Fibroblast of lung (primary cell): ENCODE data around the gene SCAMP5. TPM values are rescaled to one million over a fixed set of nuclear protein-coding genes. Genes with fewer than 3 reads are reported as not detected.
A peak's percentile ranks its signal among the peaks of the same experiment; 100 is the strongest.

Experiments
- DNase-seq, 2 donors: peaks; one replicate each; pipeline versions ENCODE4 v3.0.0 to v3.0.0-alpha.2; 2010; ENCODE audit warnings: low read depth in 2 of 2
- H2AFZ ChIP-seq: 2 replicates; pipeline ENCODE4 v1.5.1; 2012; ENCODE audit warnings: low read length, control low read depth, inconsistent platforms
- H3K27ac ChIP-seq: 2 replicates; pipeline ENCODE4 v1.5.1; 2011; ENCODE audit warnings: low read length, control low read depth; ENCODE audit not compliant: insufficient read depth
- H3K27me3 ChIP-seq: 2 replicates; pipeline ENCODE4 v1.5.1; 2011; ENCODE audit warnings: mild to moderate bottlenecking, low read length; ENCODE audit not compliant: control insufficient read depth, insufficient read depth
- H3K36me3 ChIP-seq: 2 replicates; pipeline ENCODE4 v1.5.1; 2011; ENCODE audit warnings: low read length; ENCODE audit not compliant: control insufficient read depth, insufficient read depth
- H3K4me1 ChIP-seq: 2 replicates; pipeline ENCODE4 v1.5.1; 2011; ENCODE audit warnings: low read length; ENCODE audit not compliant: control insufficient read depth, insufficient read depth; ENCODE audit errors: extremely low read depth
- H3K4me2 ChIP-seq: 2 replicates; pipeline ENCODE4 v1.5.1; 2011; ENCODE audit warnings: low read length, control low read depth; ENCODE audit not compliant: insufficient read depth; ENCODE audit errors: extremely low read depth
- H3K4me3 ChIP-seq, 4 experiments: fragments of 200-600 bp in 1 of 4; sonication (generic) in 1 of 4; replicated peaks in 1 of 4; 2 replicates each; pipeline ENCODE4 v1.5.1; 2011 to 2016; ENCODE audit warnings: low read length in 4 of 4, low read depth in 3 of 4, mild to moderate bottlenecking in 3 of 4, control low read depth in 2 of 4, inconsistent platforms in 1 of 4, mixed read lengths in 1 of 4; ENCODE audit not compliant: insufficient read depth in 1 of 4; ENCODE audit errors: control extremely low read depth in 1 of 4
- H3K79me2 ChIP-seq: 2 replicates; pipeline ENCODE4 v1.5.1; 2012; ENCODE audit warnings: mild to moderate bottlenecking, low read length, inconsistent platforms; ENCODE audit not compliant: control insufficient read depth, insufficient read depth
- H3K9ac ChIP-seq: 2 replicates; pipeline ENCODE4 v1.5.1; 2011; ENCODE audit warnings: mild to moderate bottlenecking, low read length, control low read depth; ENCODE audit not compliant: insufficient read depth
- H3K9me3 ChIP-seq: 2 replicates; pipeline ENCODE4 v1.5.1; 2012; ENCODE audit warnings: low read depth, low read length; ENCODE audit not compliant: control insufficient read depth, insufficient read depth
- H4K20me1 ChIP-seq: 2 replicates; pipeline ENCODE4 v1.5.1; 2011; ENCODE audit warnings: low read length; ENCODE audit not compliant: control insufficient read depth, insufficient read depth; ENCODE audit errors: extremely low read depth
- CTCF ChIP-seq, 2 donors: IDR thresholded peaks in 1 of 2; conservative IDR thresholded peaks in 1 of 2; 1 replicate in 1 of 2; 2 replicates in 1 of 2; pipeline ENCODE4 v1.5.1; 2011 to 2012; ENCODE audit warnings: low read length in 2 of 2, control low read depth in 1 of 2, inconsistent platforms in 1 of 2, low read depth in 1 of 2, mild to moderate bottlenecking in 1 of 2
- EZH2 ChIP-seq: IDR thresholded peaks from 2 replicates; pipeline ENCODE4 v1.5.1; 2012; ENCODE audit warnings: low read length, control low read depth, mild to moderate bottlenecking; ENCODE audit errors: missing control alignments
- polyA plus RNA-seq, 2 donors: library from polyadenylated mRNA; depleted of rRNA in 1 of 2; stranded (reverse) in 1 of 2; unstranded in 1 of 2; fragments of >200 nt; gene quantifications; 2 replicates each; pipeline ENCODE4 v1.2.1, GENCODE V29; 2011 to 2012; ENCODE audit warnings: missing spikeins in 1 of 2
- total RNA-seq: library from RNA; depleted of rRNA; stranded (reverse); fragments of >200 nt; gene quantifications from 2 replicates; pipeline ENCODE4 v1.2.1, GENCODE V29; 2014

Gene SCAMP5
- total and polyA plus RNA-seq, 2 donors (not counting 1 experiment from before 2014, with no cell fraction given), result 0.50 to 0.93 TPM

DNA sequence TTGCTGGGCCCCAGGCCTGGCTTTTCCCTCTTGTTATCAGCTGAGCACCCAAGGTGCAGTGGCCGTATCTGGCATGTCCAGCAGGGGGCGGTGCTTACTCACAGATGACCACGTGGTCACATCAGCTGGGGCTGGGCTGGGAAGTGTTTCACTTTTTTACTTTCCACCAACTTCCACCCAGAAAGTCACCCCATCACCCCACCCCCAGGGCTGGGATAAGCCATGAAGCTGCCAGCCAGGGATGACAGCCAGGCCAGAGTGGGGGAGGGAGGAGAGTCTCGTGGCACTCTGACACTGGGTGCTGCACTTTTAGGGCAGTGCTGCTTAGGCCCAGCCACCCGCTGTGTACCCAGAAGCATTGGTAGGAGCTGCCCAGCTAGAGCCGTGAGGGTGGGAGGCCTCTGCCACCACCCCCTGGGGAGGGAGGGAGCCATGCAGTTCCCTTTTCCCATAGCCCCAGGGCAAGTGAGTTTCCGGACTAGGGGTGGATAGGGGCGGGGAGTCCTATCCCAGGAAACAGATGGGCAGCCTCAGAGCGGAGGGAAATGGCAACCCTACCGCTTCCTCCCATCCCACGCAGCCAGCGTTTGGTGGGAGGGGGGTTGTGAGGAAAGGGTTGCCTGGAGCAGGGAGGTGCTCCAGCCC is 34.1 kb downstream of the SCAMP5 start:
- no peaks in the 10 kb centered on the region for H4K20me1 ChIP-seq
- H3K9me3 ChIP-seq, result no peaks in the 10 kb centered on the region
- H3K4me3 ChIP-seq, result peak overlapping the region in 1 of 4 experiments; percentile 30
- peaks cover 1% of the 10 kb centered on the region for H3K79me2 ChIP-seq
- peak overlapping the region; percentile 60 for H2AFZ ChIP-seq
- peak overlapping the region; percentile 68 for H3K27ac ChIP-seq
- DNase-seq, result peak; percentile 67 to 89
- H3K4me2 ChIP-seq, result peak overlapping the region; percentile 77
- peaks cover 3% of the 10 kb centered on the region for H3K36me3 ChIP-seq
- H3K9ac ChIP-seq, result peak overlapping the region; percentile 26
- peaks cover 11% of the 10 kb centered on the region for H3K4me1 ChIP-seq
- TF ChIP-seq EZH2 (no peak), CTCF (conservative IDR thresholded peaks at IDR 0.05 in 1 of 2, IDR thresholded peaks at IDR 0.05 in 1 of 2; ENCODE audit: low read depth in 1 of 2, low read length in 2 of 2) (peak; percentile 87 to 92)
- no peaks in the 10 kb centered on the region for H3K27me3 ChIP-seq

DNA sequence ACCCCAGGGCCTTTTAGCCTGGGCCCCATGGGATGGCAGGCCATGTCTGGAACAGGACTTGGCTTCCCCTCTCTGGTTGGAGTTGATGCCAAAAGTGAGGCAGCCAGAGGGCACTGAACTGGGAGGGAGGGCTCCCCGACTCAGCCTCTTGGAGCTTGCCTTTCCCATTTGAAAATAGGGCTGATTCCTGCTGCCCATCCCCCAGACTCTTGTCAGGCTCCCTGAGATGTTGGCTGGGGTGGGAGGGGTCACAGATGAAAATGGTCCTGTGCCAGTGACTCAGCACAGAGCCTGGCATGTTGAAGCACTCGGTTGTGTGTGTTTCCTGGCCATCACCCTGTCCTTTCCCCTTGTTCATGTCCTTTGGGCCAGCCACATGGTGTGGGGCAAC is 34.7 kb downstream of the SCAMP5 start:
- peak overlapping the region; percentile 68 for H3K27ac ChIP-seq
- no peak overlapping the region for H3K4me2 ChIP-seq
- H3K27me3 ChIP-seq, result no peaks in the 10 kb centered on the region
- H4K20me1 ChIP-seq, result no peaks in the 10 kb centered on the region
- no peak for TF ChIP-seq CTCF (conservative IDR thresholded peaks at IDR 0.05 in 1 of 2, IDR thresholded peaks at IDR 0.05 in 1 of 2; ENCODE audit: low read depth in 1 of 2, low read length in 2 of 2)
- no peak for TF ChIP-seq EZH2
- H3K9ac ChIP-seq, result no peak overlapping the region
- H3K9me3 ChIP-seq, result no peaks in the 10 kb centered on the region
- H2AFZ ChIP-seq, result peak overlapping the region; percentile 60
- DNase-seq, result peak in 1 of 2 donors; percentile 46
- peaks cover 11% of the 10 kb centered on the region for H3K4me1 ChIP-seq
- H3K79me2 ChIP-seq, result no peaks in the 10 kb centered on the region
- H3K4me3 ChIP-seq, result peak overlapping the region in 1 of 4 experiments; percentile 30
- H3K36me3 ChIP-seq, result peaks cover 3% of the 10 kb centered on the region

GRCh38 chr15:75030424-75030823 is 35.1 kb downstream of the SCAMP5 start:
- no peak for DNase-seq
- no peaks in the 10 kb centered on the region for H4K20me1 ChIP-seq
- no peaks in the 10 kb centered on the region for H3K79me2 ChIP-seq
- no peak overlapping the region for H3K4me3 ChIP-seq
- peak overlapping the region; percentile 68 for H3K27ac ChIP-seq
- H3K36me3 ChIP-seq, result peaks cover 3% of the 10 kb centered on the region
- peaks cover 11% of the 10 kb centered on the region for H3K4me1 ChIP-seq
- H2AFZ ChIP-seq, result no peak overlapping the region
- no peaks in the 10 kb centered on the region for H3K27me3 ChIP-seq
- H3K9me3 ChIP-seq, result no peaks in the 10 kb centered on the region
- no peak for TF ChIP-seq EZH2
- no peak for TF ChIP-seq CTCF (conservative IDR thresholded peaks at IDR 0.05 in 1 of 2, IDR thresholded peaks at IDR 0.05 in 1 of 2; ENCODE audit: low read depth in 1 of 2, low read length in 2 of 2)
- no peak overlapping the region for H3K9ac ChIP-seq
- H3K4me2 ChIP-seq, result no peak overlapping the region
